Limb (tissue), 2 donors: ENCODE data around the gene RARG.
"Not testable (repeated sequence)": the region's sequence is repeated elsewhere in the genome, so short reads cannot be mapped to it uniquely, and the experiment has no call there.

Experiments used
- DNase-seq, 2 donors: peaks; one replicate each; pipeline ENCODE4 v3.0.0-alpha.2; 2016; ENCODE audit errors: extremely low spot score in 2 of 2

Gene RARG

GRCh38 chr12:53193040-53193439 is 39.0 kb downstream of the RARG start:
- DNase-seq: no peak

DNA sequence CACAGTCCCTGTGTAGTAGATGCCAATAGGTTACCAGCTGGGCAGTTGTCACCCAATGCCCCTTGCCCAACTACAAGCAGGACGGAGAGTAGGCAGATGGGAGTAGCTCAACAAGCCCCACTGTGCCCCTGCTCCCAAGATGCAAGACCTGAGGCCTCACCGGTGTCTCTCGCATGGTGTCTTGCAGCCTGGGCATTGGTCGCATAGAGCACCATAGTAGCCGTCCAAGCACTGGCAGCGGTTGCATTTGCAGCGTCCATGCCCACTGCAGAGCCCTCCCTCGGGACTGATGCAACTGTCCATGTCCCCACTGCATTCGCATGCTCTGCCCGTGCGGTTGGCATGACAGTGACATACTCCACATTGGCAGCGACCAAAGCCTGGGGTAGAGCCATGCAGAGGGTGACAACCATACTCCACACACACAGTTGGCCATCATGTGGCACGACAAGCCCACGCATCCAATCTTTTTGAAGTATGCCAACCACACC is 39.4 kb downstream of the RARG start:
- no peak for DNase-seq

DNA sequence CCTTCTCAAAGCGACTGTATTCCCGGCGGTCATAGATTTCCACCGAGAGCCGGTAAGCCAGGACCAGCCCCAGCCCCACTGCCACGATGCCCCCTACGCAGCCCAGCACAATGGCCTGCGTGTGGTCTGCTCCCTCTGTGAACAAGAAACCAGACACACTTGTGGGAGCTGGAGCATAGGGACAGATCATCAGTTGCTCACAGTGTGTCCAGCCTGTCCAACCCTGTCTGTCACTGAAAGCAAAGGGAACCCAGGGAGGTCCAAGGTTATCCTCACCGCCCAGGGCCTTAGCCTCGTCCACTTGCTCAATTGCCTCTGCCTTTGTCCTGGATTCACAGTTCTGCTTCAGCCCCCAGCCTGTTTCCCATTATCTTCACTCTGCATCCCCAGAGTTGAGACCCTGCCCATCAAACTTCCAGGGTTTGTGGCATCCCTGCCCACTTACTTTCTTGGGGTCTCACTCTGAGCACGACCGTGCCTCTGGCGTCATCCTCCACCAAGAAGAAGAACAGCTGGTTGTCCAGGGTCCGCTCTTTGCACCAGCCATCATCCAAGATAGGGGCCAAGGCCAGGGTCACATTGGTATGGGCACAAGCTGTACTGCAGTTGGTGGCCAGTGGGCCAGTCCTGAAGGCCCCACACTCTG is 40.0 kb downstream of the RARG start:
- DNase-seq: no peak

DNA sequence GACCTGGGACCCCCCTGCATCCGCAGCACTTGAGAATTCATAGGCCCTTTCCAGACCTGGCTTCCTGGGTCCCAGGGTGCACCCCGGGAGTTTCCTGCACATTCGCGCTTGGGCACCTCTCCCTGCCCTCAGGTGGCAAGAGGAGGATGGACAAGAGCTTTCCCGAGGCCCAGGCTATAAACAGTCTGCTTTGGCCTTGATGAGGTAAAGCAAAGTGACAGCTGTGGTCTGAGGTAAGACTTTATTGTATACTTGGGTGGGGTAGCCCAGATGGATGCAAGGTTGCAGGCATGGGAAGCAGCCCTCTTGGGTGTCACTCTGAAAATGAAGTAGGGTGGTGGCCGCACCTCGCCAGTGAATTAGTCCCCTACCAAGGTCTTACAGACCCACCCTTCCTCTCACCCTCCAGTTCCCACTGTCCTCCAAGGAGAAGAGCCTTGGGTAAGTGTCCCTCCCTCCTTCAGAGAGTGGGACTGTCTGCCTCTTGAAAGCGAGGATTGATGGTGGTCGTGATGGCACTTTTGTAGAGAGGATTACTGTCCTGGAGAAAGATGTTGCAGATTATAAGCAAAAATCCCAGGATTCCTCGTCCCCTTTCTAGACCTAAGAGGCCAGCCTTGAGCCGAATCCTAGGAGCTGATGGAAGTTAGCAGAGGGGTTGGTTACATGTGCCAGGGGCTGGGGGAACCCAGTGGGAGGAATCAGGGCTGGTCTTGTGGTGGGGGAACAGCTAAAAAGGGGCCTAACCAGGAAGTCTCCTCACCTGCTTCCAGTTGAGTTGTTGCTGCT is 40.7 kb downstream of the RARG start:
- DNase-seq: no peak

GRCh38 chr12:53190108-53190729 is 41.8 kb downstream of the RARG start:
- no peak for DNase-seq

GRCh38 chr12:53187145-53187899 is 44.7 kb downstream of the RARG start:
- no peak for DNase-seq

DNA sequence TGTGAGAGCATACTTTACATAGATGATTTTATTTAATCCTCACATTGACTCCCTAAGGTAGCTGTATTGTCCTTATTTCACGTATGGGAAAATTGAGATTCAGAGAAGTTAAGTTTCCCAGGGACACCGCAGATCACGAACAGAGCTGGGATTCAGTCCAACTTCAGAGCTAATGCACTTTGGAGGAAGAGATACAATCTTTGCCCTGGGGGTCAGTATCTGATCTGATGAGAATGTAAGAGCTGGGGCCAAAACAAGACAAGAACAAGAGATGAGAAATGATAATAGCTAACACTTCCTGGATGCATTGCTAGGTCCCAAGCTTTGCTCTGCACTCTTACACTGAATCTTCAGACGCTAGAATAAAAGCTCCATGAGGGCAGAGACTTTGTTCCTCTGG is 45.3 kb downstream of the RARG start:
- no peak for DNase-seq

DNA sequence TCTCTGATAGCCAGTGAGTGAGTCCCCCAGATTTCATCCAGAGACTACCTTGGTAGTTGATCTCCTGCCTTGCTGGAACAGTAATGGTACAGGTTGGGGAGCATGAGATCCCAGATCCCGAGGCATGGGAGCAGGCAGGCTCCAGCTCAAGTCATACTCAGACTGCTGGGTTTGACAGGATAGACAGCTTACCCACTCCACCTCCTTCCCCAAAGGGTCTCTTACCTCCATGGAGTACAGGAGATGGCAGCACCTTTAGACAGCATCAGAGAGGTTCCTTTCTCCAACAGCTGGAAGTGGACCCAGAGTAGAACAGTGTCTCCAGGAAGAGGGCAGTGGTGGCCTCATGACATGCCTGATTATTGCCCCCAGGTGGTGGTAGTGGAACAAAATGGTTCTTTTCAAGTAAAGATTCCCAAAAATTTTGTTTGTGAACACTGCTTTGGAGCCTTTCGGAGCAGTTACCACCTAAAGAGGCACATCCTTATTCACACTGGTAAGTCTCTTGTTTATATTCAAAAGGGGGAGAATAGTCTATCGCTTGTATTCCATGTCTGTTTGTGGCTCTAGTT is 46.3 kb downstream of the RARG start:
- no peak for DNase-seq

DNA sequence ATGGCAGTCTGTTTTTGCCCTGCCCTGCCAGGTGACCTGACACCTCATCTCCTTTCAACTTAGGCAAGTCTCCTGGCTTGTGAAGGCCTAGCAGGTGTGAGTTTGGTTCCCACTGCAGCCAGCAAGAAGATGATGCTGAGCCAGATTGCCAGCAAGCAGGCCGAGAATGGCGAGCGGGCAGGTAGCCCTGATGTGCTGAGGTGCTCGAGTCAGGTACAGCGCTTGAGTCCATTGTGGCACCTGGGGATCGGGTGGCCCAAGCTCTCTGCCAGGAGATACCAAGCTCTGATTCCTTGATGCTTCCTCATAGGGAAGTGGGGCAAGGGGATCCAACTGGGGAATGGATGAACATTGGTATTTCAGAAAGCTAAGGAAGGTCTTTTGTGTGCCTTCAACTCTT is 47.2 kb downstream of the RARG start:
- no peak for DNase-seq

DNA sequence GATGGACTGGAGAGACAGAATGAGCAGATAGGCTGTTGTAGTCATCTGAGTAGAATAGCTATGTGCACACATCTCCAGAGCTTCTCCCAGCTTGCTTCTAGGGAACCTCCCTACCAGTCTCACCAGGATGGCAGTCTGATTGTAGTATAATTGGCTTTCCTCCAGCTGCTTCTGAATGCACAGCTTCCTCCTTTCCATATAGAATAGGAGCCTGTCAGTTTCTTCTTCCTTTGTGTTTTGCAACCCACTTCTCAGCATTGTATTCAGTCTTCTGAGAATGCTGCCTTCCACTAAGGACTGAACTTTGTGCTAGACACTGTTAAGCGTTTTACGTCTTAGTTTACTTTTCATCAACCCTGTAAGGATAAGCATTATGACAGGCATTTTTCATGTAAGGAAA is 49.1 kb downstream of the RARG start:
- no peak for DNase-seq

GRCh38 chr12:53181935-53182334 is 50.1 kb downstream of the RARG start:
- DNase-seq: no peak

- DNase-seq: peak; percentile 75 to 92
These were observed 50.9 kb downstream of the RARG start for GRCh38 chr12:53180931-53181645.

- DNase-seq: peak; percentile 97 to 98
These were observed 51.6 kb downstream of the RARG start, which contains the start of the genes CSAD and ZNF740 for GRCh38 chr12:53180220-53180930. Gene CSAD (minus strand): TSS chr12:53180925. CDS start chr12:53173470, 7,455 bp downstream. Gene ZNF740 (plus strand): TSS chr12:53180722. CDS start chr12:53181984, 1,262 bp downstream.

DNA sequence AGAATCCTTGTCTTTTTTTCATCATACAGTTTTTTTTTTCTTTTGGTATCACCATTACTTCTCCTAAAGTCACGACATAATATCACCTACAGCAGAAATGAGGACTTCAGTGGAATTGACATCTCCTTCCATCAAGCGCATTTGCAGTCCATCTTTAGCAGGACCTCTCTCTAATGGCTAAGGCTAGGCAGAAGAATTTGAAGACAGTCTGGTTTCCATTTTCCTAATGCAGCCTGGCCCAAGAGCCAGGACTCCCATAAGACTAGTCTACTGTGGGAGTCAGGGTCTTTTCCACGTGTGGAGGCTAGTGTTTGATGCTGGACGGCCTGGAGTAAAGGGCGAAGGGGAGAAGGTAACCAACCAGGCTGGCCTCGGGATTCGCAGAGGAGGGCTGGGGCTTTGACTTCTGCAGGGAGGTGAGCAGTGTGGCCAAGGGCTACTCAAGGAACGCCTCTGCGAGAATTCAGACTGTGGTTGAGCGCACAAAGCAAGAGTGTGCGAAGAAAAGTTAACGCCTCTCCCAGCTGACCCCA is 52.3 kb downstream of the RARG start:
- peak in 1 of 2 donors; percentile 5 for DNase-seq

DNA sequence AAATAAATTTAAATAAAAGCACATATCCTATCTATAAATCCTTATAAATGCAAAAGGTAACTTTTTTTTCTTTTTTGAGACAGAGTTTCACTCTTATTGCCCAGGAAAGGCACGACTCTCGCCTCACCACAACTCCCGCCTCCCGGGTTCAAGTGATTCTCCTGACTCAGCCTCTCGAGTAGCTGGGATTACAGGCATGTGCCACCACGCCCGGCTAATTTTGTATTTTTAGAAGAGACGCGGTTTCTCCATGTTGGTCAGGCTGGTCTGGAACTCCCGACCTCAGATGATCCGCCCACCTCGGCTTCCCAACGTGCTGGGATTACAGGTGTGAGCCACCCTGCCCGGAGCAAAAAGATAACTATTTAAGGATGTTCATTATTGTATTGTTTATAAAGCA is 53.2 kb downstream of the RARG start:
- DNase-seq: not testable (repeated sequence)

DNA sequence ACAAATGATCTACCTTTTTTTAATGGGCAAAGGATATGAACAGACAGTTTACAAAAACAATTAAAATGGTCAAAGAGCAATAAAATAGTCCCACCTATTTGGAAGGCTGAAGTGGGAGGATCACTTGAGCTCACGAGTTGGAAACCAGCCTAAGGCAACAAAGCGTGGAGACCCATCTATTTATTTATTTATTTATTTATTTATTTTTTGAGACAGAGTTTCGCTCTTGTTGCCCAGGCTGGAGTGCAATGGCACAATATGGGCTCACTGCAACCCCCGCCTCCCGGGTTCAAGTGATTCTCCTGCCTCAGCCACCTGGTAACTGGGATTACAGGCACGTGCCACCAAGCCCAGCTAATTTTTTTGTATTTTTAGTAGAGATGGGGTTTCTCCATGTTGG is 54.6 kb downstream of the RARG start:
- DNase-seq: not testable (repeated sequence)

DNA sequence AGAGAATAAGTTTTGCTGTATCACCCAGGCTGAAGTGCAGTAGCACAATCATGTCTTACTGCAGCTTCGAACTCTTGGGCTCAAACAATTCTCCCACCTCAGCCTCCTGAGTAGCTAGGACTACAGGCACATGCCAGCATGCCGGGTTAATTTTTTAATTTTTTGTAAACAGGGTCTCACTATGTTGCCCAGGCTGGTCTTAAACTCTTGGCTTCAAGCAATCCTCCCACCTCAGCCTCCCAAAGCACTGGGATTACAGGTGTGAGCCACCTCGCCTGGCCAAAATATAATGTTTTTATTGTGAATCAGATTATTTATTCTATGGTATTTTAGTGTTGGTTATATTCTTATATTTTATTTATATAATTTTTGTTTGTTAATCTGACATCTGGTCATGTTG is 55.3 kb downstream of the RARG start:
- DNase-seq: no peak

GRCh38 chr12:53174881-53175491 is 57.0 kb downstream of the RARG start:
- no peak for DNase-seq

DNA sequence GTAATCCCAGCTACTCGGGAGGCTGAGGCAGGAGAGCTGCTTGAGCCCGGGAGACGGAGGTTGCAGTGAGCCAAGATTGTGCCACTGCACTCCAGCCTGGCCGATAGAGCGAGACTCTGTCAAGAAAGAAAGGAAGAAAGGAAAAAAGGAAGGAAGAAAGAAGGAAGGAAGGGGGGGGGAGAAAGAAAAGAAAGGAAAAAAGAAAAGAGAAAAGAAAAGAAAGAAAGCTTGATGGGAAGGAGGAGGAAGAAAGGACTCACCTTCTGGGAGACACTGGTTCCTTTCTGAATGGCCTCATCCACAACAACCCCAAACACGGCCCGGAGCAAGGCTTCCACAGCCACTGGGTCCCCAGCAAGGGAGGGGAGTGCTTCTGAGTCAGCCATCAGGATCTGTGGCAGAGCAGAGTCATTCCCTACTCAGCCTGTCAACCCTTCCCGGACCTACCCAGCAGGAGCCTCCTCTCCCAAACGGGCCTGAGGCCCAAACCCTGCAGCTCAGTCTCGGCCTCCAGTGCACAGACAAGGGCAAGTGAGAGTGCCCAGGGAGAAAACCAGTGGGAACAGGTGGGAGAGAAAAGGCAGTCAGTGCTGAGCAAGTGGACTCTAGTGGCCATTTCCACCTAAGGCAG is 58.8 kb downstream of the RARG start:
- no peak for DNase-seq
